ENCODE results near the gene ZNF862.
A peak's percentile ranks its signal among the peaks of the same experiment; 100 is the strongest.

Gene ZNF862

GRCh38 chr7:149846436-149847046 lies 8.4 kb downstream of the ZNF862 start:
- DNase-seq, result no peak

DNA sequence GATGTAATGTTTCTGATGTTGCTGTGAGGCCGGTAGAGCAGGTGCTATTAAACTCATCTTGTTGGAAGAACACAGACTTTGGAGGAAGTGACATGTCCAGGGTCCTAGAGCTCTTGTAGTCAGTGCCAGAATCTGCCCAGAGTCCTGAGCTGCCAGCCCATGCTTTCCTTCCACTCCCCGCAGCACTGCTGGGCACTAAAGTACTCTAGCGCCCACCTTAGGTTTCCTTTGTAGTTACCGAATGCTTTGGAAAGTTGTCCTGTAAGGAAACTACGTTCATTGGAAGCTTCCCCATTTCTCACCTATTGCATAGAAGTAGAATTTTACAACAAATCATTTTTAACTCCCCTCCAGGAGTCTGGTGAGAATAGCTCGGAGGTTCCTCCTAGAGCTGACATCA lies 11.0 kb downstream of the ZNF862 start:
- DNase-seq, result no peak

DNA sequence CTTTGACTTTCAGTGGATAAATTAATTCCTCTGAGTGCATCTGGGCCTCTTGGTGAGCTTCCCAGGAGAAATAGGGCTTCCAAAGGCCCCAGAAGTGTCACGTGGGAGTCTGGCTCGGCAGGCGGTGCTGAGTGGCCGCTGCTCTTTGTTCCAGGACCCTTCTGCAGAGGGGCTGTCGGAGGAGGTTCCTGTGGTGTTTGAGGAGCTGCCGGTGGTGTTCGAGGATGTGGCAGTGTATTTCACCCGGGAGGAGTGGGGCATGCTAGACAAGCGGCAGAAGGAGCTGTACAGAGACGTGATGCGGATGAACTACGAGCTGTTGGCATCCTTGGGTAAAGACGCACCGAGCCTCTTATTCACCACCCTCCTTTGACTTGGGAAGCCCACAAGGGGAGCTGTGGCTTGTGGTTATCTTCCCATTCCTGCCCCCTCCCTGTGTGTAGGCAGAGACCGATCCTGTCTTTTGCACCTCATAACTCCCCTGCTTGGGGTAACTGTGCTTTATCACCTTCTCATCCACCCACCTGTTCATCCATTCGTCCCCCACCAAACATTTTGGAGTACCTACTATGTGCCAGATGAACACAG lies 11.9 kb downstream of the ZNF862 start:
- DNase-seq, result no peak

GRCh38 chr7:149850716-149851115 lies 12.5 kb downstream of the ZNF862 start:
- DNase-seq, result no peak

- DNase-seq, result no peak
These were observed 13.3 kb downstream of the ZNF862 start for GRCh38 chr7:149851449-149851848.

DNA sequence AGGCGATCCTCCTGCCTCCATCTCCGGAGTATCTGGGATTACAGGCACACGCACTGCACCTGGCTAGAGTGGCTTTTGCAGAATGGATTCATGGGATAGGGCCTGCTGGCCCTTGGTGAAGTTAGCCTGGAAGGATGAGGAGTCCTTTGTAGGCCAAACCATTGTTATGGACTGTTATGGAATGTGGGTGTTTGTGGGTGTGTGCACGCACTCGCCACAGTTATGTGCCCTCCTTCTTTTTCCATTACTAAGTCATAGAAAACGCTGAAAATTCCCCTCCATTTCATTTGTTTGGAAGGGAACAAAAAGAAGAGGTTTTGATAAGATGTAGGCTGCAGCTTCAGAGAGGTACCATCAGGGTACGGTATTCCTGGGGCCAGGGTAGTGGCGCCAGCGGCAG lies 15.0 kb downstream of the ZNF862 start:
- DNase-seq, result no peak

- peak; percentile 75 to 92 for DNase-seq
These were observed 16.6 kb downstream of the ZNF862 start for GRCh38 chr7:149854611-149855360.

DNA sequence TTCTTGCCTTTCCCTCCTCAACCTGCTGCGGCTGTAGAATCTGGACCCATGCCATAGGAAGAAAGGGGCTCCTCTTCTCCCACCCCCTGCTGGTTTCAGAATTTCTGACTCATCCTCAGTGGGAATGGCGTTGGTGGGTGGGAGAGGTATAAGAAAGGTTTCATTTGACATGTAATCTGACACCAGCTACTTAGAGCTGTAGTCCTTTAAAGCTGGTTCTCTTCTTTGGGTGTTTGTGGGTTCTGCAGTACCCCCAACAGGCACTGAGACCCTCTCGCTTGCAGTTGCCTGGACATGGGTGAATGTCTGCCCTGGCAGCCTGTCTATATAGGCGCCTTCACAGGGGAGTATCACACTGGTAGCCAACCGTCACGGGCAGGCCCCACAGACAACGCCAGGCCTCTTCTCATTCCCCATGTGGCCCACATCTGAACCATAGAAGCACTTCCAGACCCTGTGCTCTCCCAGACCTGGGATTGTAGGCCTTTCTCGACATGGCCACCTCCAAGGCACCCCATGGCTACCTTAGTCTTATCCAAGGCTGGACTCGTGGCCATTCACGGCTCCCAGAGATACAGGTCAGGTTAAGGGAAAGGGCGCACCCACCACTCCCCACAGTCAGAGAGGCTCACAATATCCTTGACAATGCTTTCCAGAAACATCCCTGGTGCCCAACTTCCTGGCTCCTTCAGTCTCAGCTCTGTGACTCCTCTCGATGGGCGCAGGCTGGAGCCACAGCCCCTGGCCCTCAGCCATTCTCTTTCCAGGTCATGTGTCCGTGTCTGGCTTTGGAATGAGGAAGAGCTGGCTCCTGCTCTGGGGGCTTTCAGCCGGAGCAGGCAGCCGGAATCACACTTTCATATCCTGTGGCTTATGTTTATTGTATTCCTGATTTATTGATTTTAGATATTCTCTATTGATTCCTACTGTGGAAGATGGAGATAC lies 17.5 kb downstream of the ZNF862 start:
- peak; percentile 12 to 71 for DNase-seq

- DNase-seq, result no peak
These were observed 18.4 kb downstream of the ZNF862 start for GRCh38 chr7:149856583-149856982.

GRCh38 chr7:149859369-149859768 lies 21.2 kb downstream of the ZNF862 start:
- no peak for DNase-seq

GRCh38 chr7:149859876-149860275 lies 21.7 kb downstream of the ZNF862 start:
- DNase-seq, result no peak

GRCh38 chr7:149860821-149861727 lies 22.9 kb downstream of the ZNF862 start:
- no peak for DNase-seq

- DNase-seq, result no peak
These were observed 23.5 kb downstream of the ZNF862 start for GRCh38 chr7:149861728-149862045.

DNA sequence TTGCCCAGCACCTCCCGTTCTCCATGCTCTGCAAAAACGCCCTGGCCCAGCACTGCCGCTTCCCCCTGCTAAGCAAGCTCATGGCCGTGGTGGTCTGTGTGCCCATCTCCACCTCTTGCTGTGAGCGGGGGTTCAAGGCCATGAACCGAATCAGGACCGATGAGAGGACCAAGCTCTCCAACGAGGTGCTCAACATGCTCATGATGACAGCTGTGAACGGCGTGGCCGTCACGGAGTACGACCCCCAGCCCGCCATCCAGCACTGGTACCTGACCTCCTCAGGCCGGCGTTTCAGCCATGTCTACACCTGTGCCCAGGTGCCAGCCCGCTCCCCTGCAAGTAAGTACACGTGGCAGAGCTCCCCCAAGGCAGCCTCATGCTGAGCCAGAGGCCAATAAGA lies 24.0 kb downstream of the ZNF862 start:
- no peak for DNase-seq

DNA sequence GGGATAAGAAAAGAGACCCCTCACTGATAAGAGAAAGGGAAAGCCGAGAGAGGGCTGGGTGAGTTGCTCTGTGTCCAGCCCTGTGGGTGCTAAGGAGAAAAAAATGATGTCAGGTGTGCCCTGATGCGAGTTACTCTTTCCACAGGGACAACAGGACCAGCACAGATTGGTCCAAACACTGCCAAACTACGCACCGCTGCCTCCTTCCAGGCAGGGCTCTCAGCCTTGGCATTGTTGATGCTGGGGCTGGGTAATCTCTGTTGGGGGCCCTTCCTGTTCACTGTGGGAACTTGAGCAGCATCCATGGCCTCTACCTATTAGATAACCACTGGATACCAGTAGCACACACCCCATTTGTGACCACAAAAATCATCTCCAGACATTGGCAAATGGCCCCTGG lies 25.3 kb downstream of the ZNF862 start:
- no peak for DNase-seq

DNA sequence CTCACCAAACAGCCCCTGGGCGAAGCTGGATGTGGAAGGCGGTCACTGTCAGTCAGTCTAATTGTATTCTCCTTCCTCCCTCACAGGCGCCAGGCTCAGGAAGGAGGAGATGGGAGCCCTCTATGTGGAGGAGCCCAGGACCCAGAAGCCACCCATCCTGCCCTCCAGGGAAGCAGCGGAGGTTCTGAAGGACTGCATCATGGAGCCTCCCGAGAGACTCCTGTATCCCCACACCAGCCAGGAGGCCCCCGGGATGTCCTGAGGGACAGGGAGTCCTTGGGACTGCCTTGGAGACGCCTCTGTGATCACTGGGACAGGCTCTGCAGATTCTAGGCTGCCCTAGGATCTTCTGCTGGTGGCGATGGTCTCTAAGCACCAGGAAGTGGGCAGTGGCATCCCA lies 25.8 kb downstream of the ZNF862 start:
- no peak for DNase-seq

GRCh38 chr7:149864751-149865150 lies 26.6 kb downstream of the ZNF862 start:
- no peak for DNase-seq

DNA sequence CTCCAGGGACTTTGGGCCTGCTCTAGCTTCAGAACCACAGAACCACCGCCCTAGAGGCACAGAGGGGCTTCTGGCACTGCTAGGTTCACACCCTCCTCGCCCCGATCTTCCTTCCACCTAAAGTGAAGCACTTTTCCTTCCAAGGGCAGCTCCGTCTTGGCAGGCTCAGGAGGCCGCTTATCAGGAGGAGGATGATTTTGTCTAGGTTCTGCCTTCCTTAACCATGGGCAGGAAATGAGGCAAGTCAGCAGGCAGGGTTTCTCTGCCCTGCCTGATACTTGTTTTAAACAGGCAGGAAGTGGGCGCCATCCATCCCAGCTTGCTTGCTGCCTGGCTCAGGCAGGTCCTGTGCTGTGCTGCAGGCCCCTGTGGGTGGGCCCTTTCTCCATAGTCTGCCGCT lies 27.3 kb downstream of the ZNF862 start:
- no peak for DNase-seq

DNA sequence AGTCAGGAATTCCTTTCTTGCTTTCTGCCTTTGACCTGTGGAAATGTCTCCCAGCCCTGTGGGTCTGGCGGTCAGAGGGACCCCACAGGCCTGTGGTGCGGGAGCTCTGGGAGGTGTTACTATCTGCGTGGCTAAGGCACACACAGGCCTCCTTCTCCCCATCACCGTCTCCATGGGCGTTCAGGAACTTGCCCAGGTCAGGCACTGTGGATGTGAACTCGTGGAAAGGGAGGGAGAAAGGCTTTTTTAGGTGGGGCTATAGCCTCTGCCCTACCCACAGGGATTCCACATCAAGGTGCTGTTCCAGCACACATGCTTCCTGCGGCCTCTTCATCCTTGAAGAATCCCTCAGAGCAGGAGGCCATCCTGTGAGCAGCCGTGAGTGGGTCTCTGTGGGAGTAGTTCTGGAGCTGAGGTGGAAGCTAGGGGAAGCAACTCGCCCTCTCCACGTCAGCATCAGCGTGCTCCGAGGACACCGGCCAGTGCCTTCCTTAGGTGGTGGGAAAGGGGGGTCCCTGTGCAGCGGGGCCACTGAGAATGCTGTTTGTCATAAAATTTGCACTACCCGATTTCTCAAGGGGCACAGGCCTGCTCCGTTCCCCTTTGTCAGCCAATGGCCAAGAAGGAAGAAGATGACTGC lies 28.1 kb downstream of the ZNF862 start:
- no peak for DNase-seq

- no peak for DNase-seq
These were observed 28.7 kb downstream of the ZNF862 start for GRCh38 chr7:149866779-149867447.

Data from NCI-H524 (cell line).